B cell (primary cell): ENCODE results near the gene ZNF749.

Experiments
- CTCF ChIP-seq: fragments of 200-600 bp; IDR thresholded peaks from one replicate; pipeline ENCODE4 v1.8.0; 2022; ENCODE audit warnings: antibody characterized with exemption, mild to moderate bottlenecking
- EZH2 ChIP-seq: IDR thresholded peaks from 2 replicates; pipeline ENCODE4 v1.6.1; 2012; ENCODE audit warnings: borderline replicate concordance, low read depth, mild to moderate bottlenecking, moderate library complexity, low read length; ENCODE audit not compliant: insufficient read depth, poor library complexity, severe bottlenecking

- no peak for TF ChIP-seq CTCF
- TF ChIP-seq EZH2 = no peak
Measured at GRCh38 chr19:57419439-57419838, 15.7 kb upstream of the ZNF749 start.
